OCI-LY7 (cell line): ENCODE results near the gene TOP3A.

ENCODE experiments used
- EZH2phosphoT487 ChIP-seq: fragments of 200-600 bp; sonication (generic); IDR thresholded peaks from 2 replicates; pipeline ENCODE4 v1.6.1; 2018; ENCODE audit warnings: low read depth, borderline replicate concordance, mild to moderate bottlenecking, mixed run types, antibody characterized with exemption, low read length, moderate library complexity, mixed read lengths
- TF ChIP-seq, protein P1 (sequence below): fragments of 200-600 bp; sonication (generic); conservative IDR thresholded peaks from 2 replicates; pipeline ENCODE4 v1.5.1; 2014; ENCODE audit warnings: mild to moderate bottlenecking, antibody characterized with exemption, low read length, moderate library complexity, mixed read lengths

DNA sequence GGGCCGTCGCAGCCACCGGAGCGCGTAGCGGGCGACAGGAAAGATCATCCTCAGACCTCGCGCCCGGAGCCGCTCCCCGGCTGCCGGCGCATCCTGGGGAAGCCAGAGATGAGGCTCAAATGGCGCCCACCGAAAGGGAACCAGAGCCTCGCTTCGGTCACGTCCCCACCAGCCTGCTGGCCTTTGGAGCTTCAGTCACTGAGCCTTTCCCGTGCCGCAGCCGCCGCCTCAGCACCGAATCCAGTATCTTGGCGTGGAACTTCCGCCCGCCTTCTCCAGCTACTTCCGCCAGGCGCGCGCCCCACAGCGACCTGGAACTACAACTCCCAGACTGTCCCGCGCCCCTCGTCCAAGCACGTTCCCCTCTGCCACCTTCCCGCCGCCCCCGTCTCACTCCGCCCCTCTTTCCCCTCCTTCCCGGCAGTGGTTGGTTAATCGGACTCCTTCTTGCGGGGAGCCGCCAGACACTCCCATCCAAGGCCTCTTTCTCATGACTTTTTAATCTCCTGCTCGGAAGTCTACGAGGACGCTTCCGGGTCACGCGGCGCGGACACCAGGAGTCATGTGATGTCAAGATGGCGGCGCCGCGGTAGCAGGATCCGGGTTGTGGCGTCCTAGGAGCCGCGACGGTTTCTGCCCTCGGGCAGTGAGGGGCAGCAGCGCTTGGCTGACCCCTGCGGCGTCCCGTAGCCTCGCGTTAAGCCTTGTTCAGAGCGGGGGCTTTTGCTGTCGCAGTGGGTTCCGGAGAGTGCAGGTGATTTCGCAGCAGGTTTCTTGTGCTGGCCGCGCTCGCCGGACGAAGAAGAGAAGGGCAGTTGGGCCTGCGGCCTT, at the start of gene TOP3A, which contains the start of gene SMCR8:
- TF ChIP-seq, protein P1, sequence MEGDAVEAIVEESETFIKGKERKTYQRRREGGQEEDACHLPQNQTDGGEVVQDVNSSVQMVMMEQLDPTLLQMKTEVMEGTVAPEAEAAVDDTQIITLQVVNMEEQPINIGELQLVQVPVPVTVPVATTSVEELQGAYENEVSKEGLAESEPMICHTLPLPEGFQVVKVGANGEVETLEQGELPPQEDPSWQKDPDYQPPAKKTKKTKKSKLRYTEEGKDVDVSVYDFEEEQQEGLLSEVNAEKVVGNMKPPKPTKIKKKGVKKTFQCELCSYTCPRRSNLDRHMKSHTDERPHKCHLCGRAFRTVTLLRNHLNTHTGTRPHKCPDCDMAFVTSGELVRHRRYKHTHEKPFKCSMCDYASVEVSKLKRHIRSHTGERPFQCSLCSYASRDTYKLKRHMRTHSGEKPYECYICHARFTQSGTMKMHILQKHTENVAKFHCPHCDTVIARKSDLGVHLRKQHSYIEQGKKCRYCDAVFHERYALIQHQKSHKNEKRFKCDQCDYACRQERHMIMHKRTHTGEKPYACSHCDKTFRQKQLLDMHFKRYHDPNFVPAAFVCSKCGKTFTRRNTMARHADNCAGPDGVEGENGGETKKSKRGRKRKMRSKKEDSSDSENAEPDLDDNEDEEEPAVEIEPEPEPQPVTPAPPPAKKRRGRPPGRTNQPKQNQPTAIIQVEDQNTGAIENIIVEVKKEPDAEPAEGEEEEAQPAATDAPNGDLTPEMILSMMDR = no peak
- TF ChIP-seq EZH2phosphoT487 = no peak
